ENCODE data around the gene EPN1. TPM values are rescaled to one million over a fixed set of nuclear protein-coding genes. Genes with fewer than 3 reads are reported as not detected.

The EPN1 gene
- total and polyA plus RNA-seq, 9 of the 15 experiments (the other 6 are each of a cell fraction or from before 2014, with no cell fraction given) = 0.08 to 138 (median 12.7) TPM

GRCh38 chr19:55640043-55640576 lies 34.9 kb upstream of the EPN1 start (continued):
- TF ChIP-seq NFE2 (IDR thresholded peaks at IDR 0.05; ENCODE audit: low read depth) (no peak), RBM14 (IDR thresholded peaks at IDR 0.05; ENCODE audit: borderline replicate concordance, insufficient read depth, low read depth, low read length) (no peak), KLF16 (IDR thresholded peaks at IDR 0.05) (no peak; the same call in 1 of the 2 replicates), PCBP2 (IDR thresholded peaks at IDR 0.05; ENCODE audit: low read depth, low read length, poor library complexity, severe bottlenecking) (no peak), SAFB2 (IDR thresholded peaks at IDR 0.05; ENCODE audit: borderline replicate concordance, low read depth, low read length, severe bottlenecking) (no peak), PHF20 (IDR thresholded peaks at IDR 0.05; ENCODE audit: partially characterized antibody) (no peak), ZNF586 (CRISPR knock-in tag; conservative IDR thresholded peaks at IDR 0.05) (peak; percentile 63; the same call in 1 of the 2 replicates), STAT5B (CRISPR knock-in tag; IDR thresholded peaks at IDR 0.05) (no peak), MYBL2 (IDR thresholded peaks at IDR 0.05; ENCODE audit: low read depth) (no peak), MYBL2 (CRISPR knock-in tag; IDR thresholded peaks at IDR 0.05; ENCODE audit: borderline replicate concordance) (peak; percentile 81), E2F4 (CRISPR knock-in tag; IDR thresholded peaks at IDR 0.05; ENCODE audit: low read depth) (peak; percentile 93), ZNF274 (IDR thresholded peaks at IDR 0.05; ENCODE audit: borderline replicate concordance, low read depth, low read length) (no peak), SREBF2 (CRISPR knock-in tag; IDR thresholded peaks at IDR 0.05) (no peak), ZSCAN32 (CRISPR knock-in tag; IDR thresholded peaks at IDR 0.05) (no peak), CEBPG (CRISPR knock-in tag; IDR thresholded peaks at IDR 0.05) (no peak), CEBPG (tag; conservative IDR thresholded peaks at IDR 0.05 in 1 of 2, IDR thresholded peaks at IDR 0.05 in 1 of 2) (no peak), SNIP1 (IDR thresholded peaks at IDR 0.05; ENCODE audit: low read depth) (no peak), PATZ1 (CRISPR knock-in tag; IDR thresholded peaks at IDR 0.05; ENCODE audit: borderline replicate concordance) (no peak), STAT5A (IDR thresholded peaks at IDR 0.05; ENCODE audit: borderline replicate concordance, low read length) (no peak), MIER1 (IDR thresholded peaks at IDR 0.05; ENCODE audit: low read depth) (no peak), NONO (IDR thresholded peaks at IDR 0.05; ENCODE audit: low read depth in 2 of 2, low read length in 1 of 2) (0 out of 4 replicates have a peak, but pooled peaks of 1 of the 2 experiments have one; percentile 42), ZNF224 (CRISPR knock-in tag; IDR thresholded peaks at IDR 0.05) (peak; percentile 98), ZNF217 (CRISPR knock-in tag; IDR thresholded peaks at IDR 0.05) (peak; percentile 88; the same call in 1 of the 2 replicates), KLF6 (CRISPR knock-in tag; IDR thresholded peaks at IDR 0.05; ENCODE audit: borderline replicate concordance) (peak; percentile 46; the same call in 1 of the 2 replicates), ZNF431 (CRISPR knock-in tag; IDR thresholded peaks at IDR 0.05) (peak; percentile 95), SAP30 (IDR thresholded peaks at IDR 0.05; ENCODE audit: borderline replicate concordance, insufficient read depth, low read depth, low read length, poor library complexity, severe bottlenecking) (no peak), NFIC (IDR thresholded peaks at IDR 0.05) (no peak)
